H9 (cell line): ENCODE results near the gene CADM4. TPM values are rescaled to one million over a fixed set of nuclear protein-coding genes. Genes with fewer than 3 reads are reported as not detected.

ENCODE experiments used
- DNase-seq: peaks from one replicate; pipeline ENCODE4 v3.0.0-alpha.2; 2017
- H2AFZ ChIP-seq: one replicate; pipeline ENCODE4 v1.6.1; 2013; ENCODE audit warnings: mild to moderate bottlenecking, low read length, control low read depth, moderate library complexity
- H2AK5ac ChIP-seq: 2 replicates; pipeline ENCODE4 v1.6.1; 2013; ENCODE audit warnings: low read length, control low read depth, mixed read lengths; ENCODE audit not compliant: insufficient read length
- H2BK120ac ChIP-seq: one replicate; pipeline ENCODE4 v1.6.1; 2013; ENCODE audit warnings: low read depth, mild to moderate bottlenecking, low read length, control low read depth, inconsistent platforms; ENCODE audit not compliant: poor library complexity, severe bottlenecking
- H2BK12ac ChIP-seq: 2 replicates; pipeline ENCODE4 v1.6.1; 2013; ENCODE audit warnings: low read length, control low read depth, mixed read lengths, low read depth; ENCODE audit not compliant: insufficient read length
- H2BK15ac ChIP-seq: 2 replicates; pipeline ENCODE4 v1.6.1; 2013; ENCODE audit warnings: low read depth, low read length, control low read depth
- H2BK20ac ChIP-seq: one replicate; pipeline ENCODE4 v1.6.1; 2013; ENCODE audit warnings: low read depth, mild to moderate bottlenecking, low read length, control low read depth, inconsistent platforms; ENCODE audit not compliant: poor library complexity, severe bottlenecking
- H2BK5ac ChIP-seq: 2 replicates; pipeline ENCODE4 v1.6.1; 2013; ENCODE audit warnings: low read length, control low read depth, mixed read lengths; ENCODE audit not compliant: insufficient read length
- H3K14ac ChIP-seq: 2 replicates; pipeline ENCODE4 v1.6.1; 2013; ENCODE audit warnings: low read length, control low read depth; ENCODE audit not compliant: insufficient read depth
- H3K18ac ChIP-seq: 2 replicates; pipeline ENCODE4 v1.6.1; 2013; ENCODE audit warnings: low read depth, mild to moderate bottlenecking, mixed read lengths, low read length, control low read depth; ENCODE audit not compliant: insufficient read length
- H3K23ac ChIP-seq: 2 replicates; pipeline ENCODE4 v1.6.1; 2013; ENCODE audit warnings: low read length, control low read depth, mixed read lengths, low read depth; ENCODE audit not compliant: insufficient read length
- H3K23me2 ChIP-seq: 2 replicates; pipeline ENCODE4 v1.6.1; 2013; ENCODE audit warnings: low read depth, mild to moderate bottlenecking, mixed read lengths, low read length, control low read depth; ENCODE audit not compliant: insufficient read length, poor library complexity, severe bottlenecking
- H3K27ac ChIP-seq: 2 replicates; pipeline ENCODE4 v1.5.1; 2013; ENCODE audit warnings: low read length, control low read depth, mixed read lengths, low read depth; ENCODE audit not compliant: insufficient read length
- H3K27me3 ChIP-seq: 2 replicates; pipeline ENCODE4 v1.6.1; 2013; ENCODE audit warnings: low read length, control low read depth, inconsistent platforms; ENCODE audit not compliant: insufficient read depth
- H3K4ac ChIP-seq: 2 replicates; pipeline ENCODE4 v1.6.1; 2013; ENCODE audit warnings: low read depth, mild to moderate bottlenecking, control low read depth, inconsistent platforms, low read length, moderate library complexity
- H3K4me1 ChIP-seq: 2 replicates; pipeline ENCODE4 v1.6.1; 2013; ENCODE audit warnings: low read length, control low read depth, inconsistent platforms; ENCODE audit not compliant: insufficient read depth
- H3K4me2 ChIP-seq: 2 replicates; pipeline ENCODE4 v1.6.1; 2013; ENCODE audit warnings: low read length, control low read depth, mixed read lengths; ENCODE audit not compliant: insufficient read length, insufficient read depth
- H3K56ac ChIP-seq: 2 replicates; pipeline ENCODE4 v1.6.1; 2013; ENCODE audit warnings: low read depth, mild to moderate bottlenecking, mixed read lengths, low read length, control low read depth; ENCODE audit not compliant: insufficient read length
- H3K79me1 ChIP-seq: 2 replicates; pipeline ENCODE4 v1.6.1; 2013; ENCODE audit warnings: low read depth, mild to moderate bottlenecking, moderate library complexity, low read length, control low read depth, inconsistent platforms; ENCODE audit not compliant: insufficient read depth, poor library complexity, severe bottlenecking
- H3K79me2 ChIP-seq: 2 replicates; pipeline ENCODE4 v1.6.1; 2013; ENCODE audit warnings: low read length, control low read depth, inconsistent platforms; ENCODE audit not compliant: insufficient read depth
- H3K9ac ChIP-seq: 2 replicates; pipeline ENCODE4 v1.6.1; 2013; ENCODE audit warnings: low read length, control low read depth, mixed read lengths; ENCODE audit not compliant: insufficient read length; ENCODE audit errors: extremely low read depth
- H3K9me3 ChIP-seq: one replicate; pipeline ENCODE4 v1.6.1; 2013; ENCODE audit warnings: low read depth, low read length, inconsistent platforms; ENCODE audit not compliant: control insufficient read depth
- H3T11ph ChIP-seq: one replicate; pipeline ENCODE4 v1.6.1; 2013; ENCODE audit warnings: mild to moderate bottlenecking, low read length, control low read depth, inconsistent platforms
- H4K20me1 ChIP-seq: one replicate; pipeline ENCODE4 v1.6.1; 2013; ENCODE audit not compliant: control insufficient read depth, insufficient read length, insufficient read depth
- H4K5ac ChIP-seq: 2 replicates; pipeline ENCODE4 v1.6.1; 2013; ENCODE audit warnings: low read depth, mild to moderate bottlenecking, mixed read lengths, low read length, control low read depth; ENCODE audit not compliant: insufficient read length
- H4K8ac ChIP-seq: replicated peaks from 2 replicates; pipeline ENCODE4 v1.6.1; 2013; ENCODE audit warnings: low read length, control low read depth, mixed read lengths, low read depth; ENCODE audit not compliant: insufficient read length
- H4K91ac ChIP-seq: 2 replicates; pipeline ENCODE4 v1.6.1; 2013; ENCODE audit warnings: low read depth, mild to moderate bottlenecking, moderate library complexity, mixed read lengths, low read length, control low read depth; ENCODE audit not compliant: insufficient read length
- H3K27ac Mint-ChIP-seq, 3 experiments: 2 replicates in 2 of 3; 3 replicates in 1 of 3; pipeline ENCODE4 v1.8.0; 2020 to 2021; ENCODE audit warnings: mixed read lengths in 3 of 3, mild to moderate bottlenecking in 1 of 3, moderate library complexity in 1 of 3
- H3K27me3 Mint-ChIP-seq: 2 replicates; pipeline ENCODE4 v1.8.0; 2021; ENCODE audit warnings: low read depth, mild to moderate bottlenecking, moderate library complexity, mixed read lengths
- H3K36me3 Mint-ChIP-seq, 3 experiments: 2 replicates in 2 of 3; 3 replicates in 1 of 3; pipeline ENCODE4 v1.8.0; 2020 to 2021; ENCODE audit warnings: low read depth in 3 of 3, mixed read lengths in 3 of 3; ENCODE audit not compliant: insufficient read depth in 1 of 3
- H3K4me1 Mint-ChIP-seq, 2 experiments: 2 replicates each; pipeline ENCODE4 v1.8.0; 2020; ENCODE audit warnings: mixed read lengths in 2 of 2
- H3K4me3 Mint-ChIP-seq, 2 experiments: 2 replicates in 1 of 2; 3 replicates in 1 of 2; pipeline ENCODE4 v1.8.0; 2020 to 2021; ENCODE audit warnings: mild to moderate bottlenecking in 2 of 2, mixed read lengths in 2 of 2, moderate library complexity in 1 of 2
- H3K9me3 Mint-ChIP-seq, 2 experiments: 2 replicates in 1 of 2; 3 replicates in 1 of 2; pipeline ENCODE4 v1.8.0; 2020; ENCODE audit warnings: mild to moderate bottlenecking in 2 of 2, mixed read lengths in 2 of 2, moderate library complexity in 1 of 2
- WGBS: extraction: QIAGEN DNeasy Blood & Tissue Kit; methylation state at CpG from one replicate; pipeline ENCODE4 v1.1.7; 2013; ENCODE audit warnings: missing lambda C conversion rate, low lambda C conversion rate, mixed read lengths; ENCODE audit not compliant: insufficient read length; ENCODE audit errors: extremely low coverage; 5-methylcytosine and 5-hydroxymethylcytosine counted together
- total RNA-seq: library from RNA; stranded (reverse); gene quantifications from 2 replicates; pipeline ENCODE4 v1.2.1, GENCODE V29; 2021
- TF ChIP-seq, protein P1 (sequence below): fragments of 200-600 bp; sonication (generic); conservative IDR thresholded peaks from 3 replicates; pipeline ENCODE4 v1.8.0; 2021; ENCODE audit warnings: antibody characterized with exemption, mild to moderate bottlenecking

CADM4 gene
- total RNA-seq, 1 experiment from 2014 or later: 10.2 TPM

- Histone ChIP-seq H3K9ac (no peak overlapping the region), H3K79me2 (no peaks in the 10 kb centered on the region), H2BK5ac (no peak overlapping the region)
Observed at GRCh38 chr19:43664018-43664417, 24.4 kb upstream of the CADM4 start.

More at GRCh38 chr19:43664018-43664417, 24.4 kb upstream of the CADM4 start:
- no peak overlapping the region for H4K5ac ChIP-seq
- no peak overlapping the region for H3K18ac ChIP-seq
- peaks cover 34 to 54% (median 36%) of the 10 kb centered on the region in 3 experiments for H3K36me3 Mint-ChIP-seq
- no peak overlapping the region for H4K8ac ChIP-seq
- no peak overlapping the region for H2AK5ac ChIP-seq
- H4K91ac ChIP-seq: no peak overlapping the region
- H3K27me3 ChIP-seq: no peaks in the 10 kb centered on the region
- H3K9me3 ChIP-seq: no peaks in the 10 kb centered on the region
- no peak for DNase-seq
- TF ChIP-seq, protein P1, sequence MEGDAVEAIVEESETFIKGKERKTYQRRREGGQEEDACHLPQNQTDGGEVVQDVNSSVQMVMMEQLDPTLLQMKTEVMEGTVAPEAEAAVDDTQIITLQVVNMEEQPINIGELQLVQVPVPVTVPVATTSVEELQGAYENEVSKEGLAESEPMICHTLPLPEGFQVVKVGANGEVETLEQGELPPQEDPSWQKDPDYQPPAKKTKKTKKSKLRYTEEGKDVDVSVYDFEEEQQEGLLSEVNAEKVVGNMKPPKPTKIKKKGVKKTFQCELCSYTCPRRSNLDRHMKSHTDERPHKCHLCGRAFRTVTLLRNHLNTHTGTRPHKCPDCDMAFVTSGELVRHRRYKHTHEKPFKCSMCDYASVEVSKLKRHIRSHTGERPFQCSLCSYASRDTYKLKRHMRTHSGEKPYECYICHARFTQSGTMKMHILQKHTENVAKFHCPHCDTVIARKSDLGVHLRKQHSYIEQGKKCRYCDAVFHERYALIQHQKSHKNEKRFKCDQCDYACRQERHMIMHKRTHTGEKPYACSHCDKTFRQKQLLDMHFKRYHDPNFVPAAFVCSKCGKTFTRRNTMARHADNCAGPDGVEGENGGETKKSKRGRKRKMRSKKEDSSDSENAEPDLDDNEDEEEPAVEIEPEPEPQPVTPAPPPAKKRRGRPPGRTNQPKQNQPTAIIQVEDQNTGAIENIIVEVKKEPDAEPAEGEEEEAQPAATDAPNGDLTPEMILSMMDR: no peak
- no peak overlapping the region for H3K27ac ChIP-seq
- H2AFZ ChIP-seq: no peak overlapping the region
- peaks cover 11 to 12% of the 10 kb centered on the region in 2 experiments for H3K4me1 Mint-ChIP-seq
- H2BK20ac ChIP-seq: no peak overlapping the region
- H3K79me1 ChIP-seq: no peaks in the 10 kb centered on the region
- H3T11ph ChIP-seq: no peak overlapping the region
- WGBS: no CpG with 5 or more reads among the region's 7 CpGs
- H2BK12ac ChIP-seq: no peak overlapping the region
- no peaks in the 10 kb centered on the region for H3K9me3 Mint-ChIP-seq
- H3K14ac ChIP-seq: no peak overlapping the region
- no peaks in the 10 kb centered on the region for H4K20me1 ChIP-seq
- H3K27ac Mint-ChIP-seq: no peak overlapping the region
- H3K4me3 Mint-ChIP-seq: no peak overlapping the region
- H3K56ac ChIP-seq: no peak overlapping the region
- H3K23me2 ChIP-seq: peaks cover 8% of the 10 kb centered on the region
- H3K4me2 ChIP-seq: no peak overlapping the region
- no peak overlapping the region for H3K23ac ChIP-seq
- H3K4ac ChIP-seq: no peak overlapping the region
- peaks cover 7% of the 10 kb centered on the region for H3K27me3 Mint-ChIP-seq
- no peaks in the 10 kb centered on the region for H3K4me1 ChIP-seq
- H2BK15ac ChIP-seq: no peak overlapping the region
- no peak overlapping the region for H2BK120ac ChIP-seq
